ENCODE results near the gene MYZAP.

MYZAP gene

DNA sequence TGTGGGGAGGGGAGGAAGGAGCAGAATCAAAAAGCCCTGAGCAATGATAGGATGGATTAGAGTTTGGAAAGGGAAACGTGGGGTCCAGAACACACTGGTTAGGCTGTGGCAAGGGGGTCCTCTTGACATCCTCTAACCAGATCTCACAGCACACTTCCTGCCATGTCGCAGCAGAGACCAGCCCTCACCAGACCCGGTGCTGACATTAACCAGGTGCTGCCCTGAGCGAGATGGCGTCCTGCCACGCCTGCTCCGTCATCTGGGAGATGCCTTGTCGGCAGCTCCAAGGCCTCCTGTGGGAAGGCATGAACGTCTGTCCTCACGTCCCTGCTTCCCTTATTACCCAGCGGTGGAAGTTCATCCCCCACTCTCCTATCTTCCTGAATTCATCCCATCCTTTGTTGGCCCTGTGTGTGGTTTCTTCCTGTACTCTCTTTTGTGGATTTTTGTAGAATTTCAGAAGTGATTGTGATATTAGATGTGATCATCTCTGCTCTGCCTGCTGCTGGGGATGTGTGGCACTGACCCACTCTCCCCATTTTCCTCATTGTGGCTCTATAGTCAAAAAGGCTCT lies 29.4 kb upstream of the MYZAP start:
- DNase-seq (ENCODE audit: extremely low read depth in 1 of 2, low read depth in 1 of 2), result no peak

- no peak for DNase-seq (ENCODE audit: extremely low read depth in 1 of 2, low read depth in 1 of 2)
These were observed 28.3 kb upstream of the MYZAP start for GRCh38 chr15:57563416-57563815.

DNA sequence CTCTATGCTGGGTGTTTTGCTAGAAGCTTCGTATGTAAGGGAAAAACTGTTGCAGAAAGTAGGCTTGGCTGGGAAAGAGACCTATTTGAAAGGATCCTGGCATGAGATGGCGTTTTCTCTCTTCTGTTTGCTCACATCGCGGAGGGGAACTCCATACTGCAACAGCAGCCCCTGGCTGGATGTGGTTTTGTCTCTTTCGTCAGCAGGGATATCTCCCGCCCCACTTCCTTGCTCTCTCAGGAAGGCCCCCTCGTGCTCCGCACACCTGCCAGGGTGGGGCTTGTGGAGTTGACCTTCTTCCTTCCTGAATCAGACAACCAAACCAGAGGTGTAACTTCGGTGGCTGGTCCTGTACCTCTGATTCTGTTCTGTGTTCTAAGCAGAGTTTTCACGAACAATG lies 26.4 kb upstream of the MYZAP start:
- DNase-seq (ENCODE audit: extremely low read depth in 1 of 2, low read depth in 1 of 2), result no peak

GRCh38 chr15:57566834-57567233 lies 24.9 kb upstream of the MYZAP start:
- no peak for DNase-seq (ENCODE audit: extremely low read depth in 1 of 2, low read depth in 1 of 2)

GRCh38 chr15:57567891-57568290 lies 23.8 kb upstream of the MYZAP start:
- DNase-seq (ENCODE audit: extremely low read depth in 1 of 2, low read depth in 1 of 2), result no peak

- DNase-seq (ENCODE audit: extremely low read depth in 1 of 2, low read depth in 1 of 2), result no peak
These were observed 23.4 kb upstream of the MYZAP start for GRCh38 chr15:57568299-57568698.

GRCh38 chr15:57570340-57570739 lies 21.4 kb upstream of the MYZAP start:
- no peak for DNase-seq (ENCODE audit: extremely low read depth in 1 of 2, low read depth in 1 of 2)

- no peak for DNase-seq (ENCODE audit: extremely low read depth in 1 of 2, low read depth in 1 of 2)
These were observed 20.7 kb upstream of the MYZAP start for GRCh38 chr15:57570994-57571393.

DNA sequence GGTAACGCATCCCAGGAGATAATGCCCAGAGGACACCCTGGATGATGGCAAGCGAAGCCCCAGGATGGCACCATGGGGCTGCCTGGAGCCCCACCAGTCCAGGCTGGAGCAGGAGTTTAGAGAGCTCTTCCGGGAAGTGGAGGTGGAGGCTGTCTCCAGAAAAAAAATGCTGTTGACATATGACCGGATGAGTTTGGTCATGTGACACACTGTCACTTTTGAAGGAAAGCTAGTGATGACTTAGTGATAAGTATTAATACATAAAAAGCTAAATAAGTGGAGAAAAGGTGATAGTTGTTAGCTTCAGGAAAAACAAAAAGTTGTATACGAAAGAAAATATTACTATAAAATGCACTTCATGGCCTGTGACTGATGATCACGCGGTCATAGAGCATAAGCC lies 20.0 kb upstream of the MYZAP start:
- no peak for DNase-seq (ENCODE audit: extremely low read depth in 1 of 2, low read depth in 1 of 2)

DNA sequence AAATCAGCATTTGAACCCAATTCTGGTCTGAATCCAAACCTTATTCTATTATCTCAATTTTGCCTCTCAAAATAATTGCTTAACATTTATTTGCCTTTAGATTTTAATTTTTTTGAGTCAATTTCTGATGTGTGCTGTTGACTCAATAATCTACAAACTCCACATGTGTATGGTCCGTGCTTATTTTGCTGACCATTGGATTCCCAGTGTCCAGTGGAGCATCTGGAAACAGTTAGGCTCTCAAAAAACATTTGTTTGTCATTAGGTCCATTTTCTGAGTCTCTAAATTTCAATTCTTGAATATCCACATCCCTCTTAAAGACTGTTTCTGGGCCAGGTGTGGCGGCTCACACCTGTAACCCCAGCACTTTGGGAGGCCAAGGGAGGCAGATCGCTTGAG lies 19.2 kb upstream of the MYZAP start:
- DNase-seq (ENCODE audit: extremely low read depth in 1 of 2, low read depth in 1 of 2), result no peak

- no peak for DNase-seq (ENCODE audit: extremely low read depth in 1 of 2, low read depth in 1 of 2)
These were observed 18.6 kb upstream of the MYZAP start for GRCh38 chr15:57573151-57573550.

DNA sequence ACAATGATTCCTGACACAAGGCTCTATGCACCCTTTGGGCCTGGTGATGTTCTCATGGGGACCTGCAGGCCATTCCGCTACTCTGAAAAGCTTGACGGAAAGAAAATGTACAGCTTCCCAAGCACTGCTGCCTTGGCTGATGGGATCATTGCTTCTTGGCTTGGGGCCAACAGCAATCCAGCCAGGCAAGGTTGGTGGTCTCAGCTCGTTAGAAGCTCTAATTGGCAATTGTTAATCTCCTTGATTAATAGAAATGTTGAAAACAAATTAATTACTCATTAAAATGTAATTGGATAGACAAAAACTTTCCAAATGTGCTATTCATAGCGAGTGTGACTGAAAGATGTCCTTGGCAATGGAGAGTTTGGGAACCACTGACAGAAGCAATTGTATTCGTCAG lies 16.3 kb upstream of the MYZAP start:
- no peak for DNase-seq (ENCODE audit: extremely low read depth in 1 of 2, low read depth in 1 of 2)

DNA sequence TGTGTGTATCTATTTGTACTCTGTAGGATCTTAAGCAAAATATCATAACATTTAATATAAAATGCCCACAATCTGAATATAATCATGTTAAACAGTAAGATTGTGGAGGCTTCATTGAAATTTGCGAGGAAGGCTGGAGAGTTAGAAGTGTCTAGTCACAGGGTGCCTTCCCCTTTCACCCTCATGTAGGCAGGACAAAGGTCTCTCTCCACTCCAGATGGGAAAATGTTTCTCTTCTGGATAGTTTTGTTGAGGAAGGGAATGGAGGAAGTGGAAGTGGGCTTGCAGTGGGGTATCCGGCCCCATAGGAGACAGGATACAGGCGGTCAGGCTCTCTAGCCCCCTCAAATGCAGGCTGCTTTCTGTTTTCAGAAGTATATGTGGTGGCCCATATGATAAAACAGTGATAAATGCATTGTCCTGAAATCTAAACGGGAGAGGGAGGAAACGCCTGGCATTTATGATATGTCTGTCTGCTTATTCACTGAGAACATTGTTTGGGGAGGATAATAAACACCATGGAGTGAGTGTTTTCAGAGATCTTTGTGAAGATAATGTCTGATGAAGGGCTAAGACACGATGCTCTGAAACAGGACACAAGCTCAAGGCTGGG lies 13.3 kb upstream of the MYZAP start:
- no peak for DNase-seq (ENCODE audit: extremely low read depth in 1 of 2, low read depth in 1 of 2)

DNA sequence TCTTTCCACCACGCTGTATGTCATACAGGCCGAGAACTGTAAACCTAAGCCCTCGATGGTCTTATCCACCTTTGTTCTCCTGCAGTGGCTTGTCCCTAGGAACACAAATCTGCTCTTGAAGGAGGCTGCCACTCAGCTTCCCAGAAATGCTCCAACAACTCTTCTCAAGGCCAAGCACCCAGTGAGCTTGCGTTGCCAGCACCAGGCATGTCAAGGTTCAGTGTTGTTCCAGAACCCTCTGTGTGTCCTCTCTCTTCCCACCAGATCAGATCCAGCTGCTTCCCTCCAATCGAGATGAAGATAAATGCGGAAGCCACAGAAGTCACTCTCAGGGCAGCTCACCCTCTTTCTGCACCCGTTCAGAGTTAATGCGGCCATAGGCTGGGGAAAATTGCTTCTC lies 11.3 kb upstream of the MYZAP start:
- no peak for DNase-seq (ENCODE audit: extremely low read depth in 1 of 2, low read depth in 1 of 2)

DNA sequence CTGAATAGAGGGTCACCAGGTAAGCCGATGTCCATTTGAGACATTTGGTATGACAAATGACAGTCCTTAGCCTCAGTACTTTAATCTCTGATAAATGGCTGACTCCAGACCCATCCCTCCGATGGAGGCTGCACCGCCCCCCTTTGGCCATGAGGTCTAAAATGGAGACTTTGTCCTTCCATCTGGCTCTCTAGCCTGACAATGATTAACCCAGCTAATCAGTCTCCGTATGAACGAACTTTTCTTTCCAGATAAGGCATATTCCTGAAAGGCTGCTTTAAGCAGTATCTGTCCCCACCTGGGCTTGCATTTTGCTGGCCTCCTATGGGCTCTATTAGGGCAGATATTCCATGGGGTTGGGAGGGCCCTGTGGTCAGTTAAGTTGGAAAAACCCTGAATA lies 10.8 kb upstream of the MYZAP start:
- no peak for DNase-seq (ENCODE audit: extremely low read depth in 1 of 2, low read depth in 1 of 2)

DNA sequence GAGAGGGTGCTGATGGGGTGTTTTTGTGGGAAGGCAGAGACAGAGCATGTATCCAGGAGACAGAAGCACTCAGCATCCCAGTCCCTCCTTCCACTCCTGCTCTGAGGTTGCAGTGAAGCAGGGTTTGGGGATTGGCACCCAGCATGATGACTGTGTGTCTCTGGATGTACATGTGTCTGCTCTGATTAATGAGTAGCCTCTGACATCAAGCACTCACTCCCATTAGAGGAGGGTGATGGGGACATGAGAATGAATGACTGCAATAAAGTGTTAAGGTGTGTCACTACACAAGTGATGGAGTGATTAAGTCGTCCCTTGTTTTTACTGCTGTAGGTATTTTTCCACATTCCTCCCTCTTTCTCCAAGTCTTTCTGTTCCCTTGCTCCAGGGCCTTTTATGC lies 9.6 kb upstream of the MYZAP start:
- DNase-seq (ENCODE audit: extremely low read depth in 1 of 2, low read depth in 1 of 2), result no peak

GRCh38 chr15:57583282-57583681 lies 8.4 kb upstream of the MYZAP start:
- DNase-seq (ENCODE audit: extremely low read depth in 1 of 2, low read depth in 1 of 2), result no peak

GRCh38 chr15:57583720-57584119 lies 8.0 kb upstream of the MYZAP start:
- DNase-seq (ENCODE audit: extremely low read depth in 1 of 2, low read depth in 1 of 2), result no peak

- no peak for DNase-seq (ENCODE audit: extremely low read depth in 1 of 2, low read depth in 1 of 2)
These were observed 4.9 kb upstream of the MYZAP start for GRCh38 chr15:57586661-57587424.

- DNase-seq (ENCODE audit: extremely low read depth in 1 of 2, low read depth in 1 of 2), result no peak
These were observed 2.4 kb upstream of the MYZAP start for GRCh38 chr15:57589281-57589680.

- no peak for DNase-seq (ENCODE audit: extremely low read depth in 1 of 2, low read depth in 1 of 2)
These were observed 1.9 kb upstream of the MYZAP start for GRCh38 chr15:57589754-57590153.

DNA sequence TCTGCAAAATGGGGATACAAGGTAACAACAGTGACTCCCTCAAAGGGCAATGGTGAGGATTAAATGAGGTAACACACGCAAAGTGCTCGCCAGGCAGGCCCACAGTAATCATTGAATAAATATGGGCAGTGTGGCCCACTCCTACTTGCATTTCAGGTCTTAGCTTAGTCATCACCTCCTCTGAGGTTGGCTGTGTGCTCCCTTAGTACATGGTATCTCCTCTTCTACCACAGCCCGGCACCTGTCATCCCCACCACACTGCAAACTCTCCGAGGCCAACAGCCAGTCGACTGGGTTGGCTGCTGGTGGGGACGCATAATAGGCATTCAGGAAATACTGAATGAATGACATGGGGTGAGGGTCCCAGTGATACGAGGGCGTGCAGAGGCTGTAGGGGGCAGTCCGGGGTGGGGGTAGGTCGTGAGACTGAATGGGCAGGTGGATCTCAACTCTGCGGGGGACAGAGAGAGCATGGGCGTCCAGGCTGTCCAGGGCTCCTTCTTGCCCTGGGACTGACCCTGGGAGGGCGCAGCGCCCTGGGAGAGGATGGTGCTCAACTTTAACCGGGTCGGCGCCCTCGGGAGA lies 375 bp upstream of the MYZAP start:
- no peak for DNase-seq (ENCODE audit: extremely low read depth in 1 of 2, low read depth in 1 of 2)
